SK-N-SH treated with all-trans-retinoic acid at 6 μM for 48 hours (cell line): ENCODE measurements around the gene D2HGDH.

ENCODE experiments used
- ARNTL ChIP-seq: fragments of 450-650 bp; formaldehyde crosslinking; IDR thresholded peaks from 2 replicates; pipeline ENCODE4 v1.5.0; 2020; ENCODE audit warnings: low read depth, mild to moderate bottlenecking, moderate library complexity, borderline replicate concordance
- CREB5 ChIP-seq: fragments of 250-450 bp; sonication (Bioruptor Pico); IDR thresholded peaks from 2 replicates; pipeline ENCODE4 v1.5.1; 2020; ENCODE audit warnings: low read depth, mild to moderate bottlenecking, moderate library complexity
- CSDC2 ChIP-seq: fragments of 250-450 bp; sonication (Bioruptor Pico); IDR thresholded peaks from 2 replicates; pipeline ENCODE4 v1.5.0; 2020; ENCODE audit warnings: mild to moderate bottlenecking, moderate library complexity
- GLIS3 ChIP-seq: fragments of 250-450 bp; sonication (Bioruptor Pico); IDR thresholded peaks from 2 replicates; pipeline ENCODE4 v1.5.0; 2020; ENCODE audit warnings: mild to moderate bottlenecking, moderate library complexity
- OSR1 ChIP-seq: fragments of 250-450 bp; sonication (Bioruptor Pico); IDR thresholded peaks from 2 replicates; pipeline ENCODE4 v1.8.0; 2022; ENCODE audit warnings: moderate library complexity, mild to moderate bottlenecking, inconsistent platforms
- PATZ1 ChIP-seq: fragments of 250-450 bp; sonication (Bioruptor Pico); IDR thresholded peaks from 2 replicates; pipeline ENCODE4 v1.8.0; 2020; ENCODE audit warnings: mild to moderate bottlenecking, moderate library complexity, borderline replicate concordance
- PPARA ChIP-seq: fragments of 250-450 bp; sonication (Bioruptor Pico); IDR thresholded peaks from 2 replicates; pipeline ENCODE4 v1.5.0; 2020; ENCODE audit warnings: mild to moderate bottlenecking, borderline replicate concordance
- RARB ChIP-seq: fragments of 250-450 bp; sonication (Bioruptor Pico); IDR thresholded peaks from 2 replicates; pipeline ENCODE4 v1.8.0; 2021; ENCODE audit warnings: mild to moderate bottlenecking, moderate library complexity
- SNAI2 ChIP-seq: fragments of 250-450 bp; sonication (Bioruptor Pico); IDR thresholded peaks from 2 replicates; pipeline ENCODE4 v1.5.0; 2020; ENCODE audit warnings: mild to moderate bottlenecking, moderate library complexity
- TSHZ2 ChIP-seq: fragments of 250-450 bp; sonication (Bioruptor Pico); IDR thresholded peaks from 2 replicates; pipeline ENCODE4 v1.5.0; 2020; ENCODE audit warnings: mild to moderate bottlenecking, moderate library complexity
- ZFP30 ChIP-seq: fragments of 450-650 bp; formaldehyde crosslinking; IDR thresholded peaks from 2 replicates; pipeline ENCODE4 v1.5.0; 2022; ENCODE audit warnings: mild to moderate bottlenecking, moderate library complexity
- ZNF565 ChIP-seq: fragments of 450-650 bp; formaldehyde crosslinking; conservative IDR thresholded peaks from 2 replicates; pipeline ENCODE4 v1.5.0; 2020; ENCODE audit warnings: low read depth, mild to moderate bottlenecking, moderate library complexity
- ZNF8 ChIP-seq: fragments of 450-650 bp; formaldehyde crosslinking; IDR thresholded peaks from 2 replicates; pipeline ENCODE4 v1.5.0; 2020; ENCODE audit warnings: mild to moderate bottlenecking, moderate library complexity

- TF ChIP-seq RARB (CRISPR knock-in tag) (no peak), ZFP30 (CRISPR knock-in tag) (no peak), TSHZ2 (CRISPR knock-in tag) (no peak), CSDC2 (no peak), ARNTL (CRISPR knock-in tag) (no peak), PATZ1 (CRISPR knock-in tag) (no peak), GLIS3 (CRISPR knock-in tag) (no peak), OSR1 (CRISPR knock-in tag) (no peak), SNAI2 (CRISPR knock-in tag) (no peak), CREB5 (CRISPR knock-in tag) (no peak), PPARA (no peak), ZNF8 (CRISPR knock-in tag) (no peak), ZNF565 (CRISPR knock-in tag) (no peak)
Measured at GRCh38 chr2:241720099-241720498, 14.3 kb upstream of the D2HGDH start.
